Stomach (tissue), 4 donors: ENCODE data around the gene TMEM132C.

Experiments
- POLR2A ChIP-seq, 4 donors: fragments of 450-650 bp; IDR thresholded peaks; one replicate each; pipeline ENCODE4 v1.6.1; 2016; ENCODE audit warnings: antibody characterized with exemption in 4 of 4, control low read depth in 2 of 4, mild to moderate bottlenecking in 1 of 4, moderate library complexity in 1 of 4
- TF ChIP-seq, protein P1 (sequence below), 7 experiments: fragments of 450-650 bp in 4 of 7; fragments of 200-600 bp in 3 of 7; sonication (generic) in 3 of 7; IDR thresholded peaks; one replicate each; pipeline ENCODE4 v1.5.1; 2016 to 2019; ENCODE audit warnings: antibody characterized with exemption in 7 of 7, control low read depth in 2 of 7, mild to moderate bottlenecking in 1 of 7

DNA sequence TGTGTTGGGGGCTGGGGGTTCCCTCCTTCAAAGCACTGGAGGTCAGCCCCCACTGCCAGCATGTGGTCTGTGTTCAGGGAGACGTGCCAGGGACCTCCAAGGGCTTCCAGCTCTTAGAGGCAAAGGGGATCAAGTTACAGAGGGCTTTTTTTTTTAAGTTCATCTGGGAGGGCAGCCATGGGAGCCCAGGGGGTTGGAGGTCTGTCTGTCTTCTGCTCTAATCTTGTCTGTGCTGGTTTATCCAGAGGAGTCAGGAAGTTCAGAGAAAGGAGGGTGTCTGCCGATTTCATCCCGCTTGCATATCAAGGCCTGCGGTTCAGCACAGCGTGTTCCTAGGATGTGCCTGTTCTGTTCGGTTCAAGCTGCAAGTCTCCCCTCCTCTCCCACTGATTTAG lies 72.2 kb downstream of the TMEM132C start:
- no peak for TF ChIP-seq POLR2A (IDR thresholded peaks at IDR 0.05)
- TF ChIP-seq, protein P1, sequence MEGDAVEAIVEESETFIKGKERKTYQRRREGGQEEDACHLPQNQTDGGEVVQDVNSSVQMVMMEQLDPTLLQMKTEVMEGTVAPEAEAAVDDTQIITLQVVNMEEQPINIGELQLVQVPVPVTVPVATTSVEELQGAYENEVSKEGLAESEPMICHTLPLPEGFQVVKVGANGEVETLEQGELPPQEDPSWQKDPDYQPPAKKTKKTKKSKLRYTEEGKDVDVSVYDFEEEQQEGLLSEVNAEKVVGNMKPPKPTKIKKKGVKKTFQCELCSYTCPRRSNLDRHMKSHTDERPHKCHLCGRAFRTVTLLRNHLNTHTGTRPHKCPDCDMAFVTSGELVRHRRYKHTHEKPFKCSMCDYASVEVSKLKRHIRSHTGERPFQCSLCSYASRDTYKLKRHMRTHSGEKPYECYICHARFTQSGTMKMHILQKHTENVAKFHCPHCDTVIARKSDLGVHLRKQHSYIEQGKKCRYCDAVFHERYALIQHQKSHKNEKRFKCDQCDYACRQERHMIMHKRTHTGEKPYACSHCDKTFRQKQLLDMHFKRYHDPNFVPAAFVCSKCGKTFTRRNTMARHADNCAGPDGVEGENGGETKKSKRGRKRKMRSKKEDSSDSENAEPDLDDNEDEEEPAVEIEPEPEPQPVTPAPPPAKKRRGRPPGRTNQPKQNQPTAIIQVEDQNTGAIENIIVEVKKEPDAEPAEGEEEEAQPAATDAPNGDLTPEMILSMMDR (IDR thresholded peaks at IDR 0.05) = no peak
